Activated CD4-positive, alpha-beta T cell treated with anti-CD3 and anti-CD28 coated beads, Interleukin-2, Interleukin-6, amounts not matched to agents 100 ng/mL and 50 ng/mL, durations not matched to agents 16 hours and 8 hours (primary cell): Measurements from ENCODE around the gene NR2F2.

ENCODE experiments used
- DNase-seq: peaks from one replicate; pipeline ENCODE4 v3.0.0-alpha.2; 2020

Gene NR2F2

GRCh38 chr15:96333131-96334016 lies 2.9 kb downstream of the NR2F2 start:
- no peak for DNase-seq

- DNase-seq, result no peak
Measured at GRCh38 chr15:96334017-96334704, 3.7 kb downstream of the NR2F2 start.

- no peak for DNase-seq
Measured at GRCh38 chr15:96334705-96335410, 4.4 kb downstream of the NR2F2 start.

DNA sequence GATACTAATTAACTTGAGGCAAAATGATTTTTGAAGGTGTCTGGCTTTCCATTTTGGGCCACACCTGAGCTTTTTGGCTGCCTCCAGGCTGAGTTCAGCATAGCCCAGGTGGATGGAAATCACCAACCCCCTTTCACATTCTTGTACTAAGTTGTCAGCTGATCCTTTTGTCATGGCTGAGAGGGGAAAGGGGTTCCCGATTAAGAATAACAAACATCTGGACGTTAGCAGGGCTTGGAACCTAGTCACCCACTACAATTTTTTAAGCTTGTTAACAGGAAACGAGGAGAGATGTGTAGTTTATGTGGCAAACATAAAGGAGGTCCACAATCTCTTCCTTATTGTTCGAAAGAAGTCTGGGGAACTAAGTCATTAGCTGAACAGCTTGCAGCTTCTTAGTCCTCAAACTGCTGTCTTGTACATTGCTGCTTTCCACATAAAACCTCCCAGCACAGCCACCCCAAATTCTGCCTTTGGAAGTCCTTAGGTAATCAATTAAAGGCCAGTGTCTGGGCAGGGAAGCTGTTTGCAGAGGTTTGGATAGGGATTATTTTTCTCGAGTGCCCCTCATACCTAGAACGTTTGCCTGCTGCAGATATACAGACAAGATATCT lies 5.0 kb downstream of the NR2F2 start:
- DNase-seq, result no peak

- DNase-seq, result no peak
Measured at GRCh38 chr15:96336108-96336595, 5.7 kb downstream of the NR2F2 start.

- DNase-seq, result no peak
Measured at GRCh38 chr15:96336596-96337364, 6.3 kb downstream of the NR2F2 start.

DNA sequence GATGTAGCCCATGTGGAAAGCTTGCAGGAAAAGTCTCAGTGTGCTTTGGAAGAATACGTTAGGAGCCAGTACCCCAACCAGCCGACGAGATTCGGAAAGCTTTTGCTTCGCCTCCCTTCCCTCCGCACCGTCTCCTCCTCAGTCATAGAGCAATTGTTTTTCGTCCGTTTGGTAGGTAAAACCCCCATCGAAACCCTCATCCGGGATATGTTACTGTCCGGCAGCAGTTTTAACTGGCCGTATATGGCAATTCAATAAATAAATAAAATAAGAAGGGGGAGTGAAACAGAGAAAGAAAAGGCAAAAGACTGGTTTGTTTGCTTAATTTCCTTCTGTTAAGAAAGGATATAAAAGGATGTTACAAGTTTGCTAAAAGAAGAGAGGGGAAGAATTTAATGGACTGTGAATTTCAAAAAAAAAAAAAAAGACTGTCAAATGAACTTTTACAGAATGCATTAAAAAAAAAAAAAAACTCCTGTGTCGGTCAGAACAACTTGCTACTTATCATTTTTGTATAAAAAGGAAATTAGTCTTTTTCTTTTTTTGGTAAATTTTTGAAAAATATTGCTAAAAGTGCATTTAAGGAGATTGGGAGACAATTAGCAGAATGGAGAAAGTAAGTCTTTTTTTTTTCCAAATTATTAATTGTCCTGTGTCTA lies 7.0 kb downstream of the NR2F2 start:
- no peak for DNase-seq

DNA sequence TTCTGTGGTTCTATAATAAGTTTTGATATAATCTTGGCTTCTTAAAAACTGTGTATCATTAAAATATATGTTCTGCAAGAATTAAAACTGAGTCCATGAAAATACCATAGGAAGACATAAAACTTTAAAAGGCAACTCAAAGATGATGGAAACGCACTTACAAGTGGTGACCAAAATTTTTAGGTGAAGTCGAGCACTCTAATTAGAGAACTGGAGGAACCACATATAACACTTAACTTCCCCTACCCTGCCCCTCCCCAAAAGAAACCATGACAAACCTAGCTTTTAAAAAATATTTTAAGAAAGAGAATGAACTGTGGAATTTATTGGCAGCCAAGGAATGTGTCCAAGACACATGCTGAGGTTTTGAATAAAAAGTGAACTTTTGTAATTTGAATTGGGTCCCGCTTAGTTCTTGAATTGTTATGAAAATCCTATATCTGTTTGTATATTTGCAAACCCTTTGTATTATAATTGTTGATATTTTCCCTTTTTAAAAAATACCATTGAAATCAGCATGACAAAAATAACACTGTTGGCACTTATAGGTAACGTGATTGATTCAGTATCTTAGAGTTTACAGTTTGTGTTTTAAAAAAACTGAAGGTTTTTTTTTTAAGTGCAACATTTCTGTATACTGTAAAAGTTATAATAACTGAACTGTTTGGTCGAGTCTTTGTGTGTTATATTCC lies 7.7 kb downstream of the NR2F2 start:
- no peak for DNase-seq

- DNase-seq, result no peak
Measured at GRCh38 chr15:96338766-96339618, 8.5 kb downstream of the NR2F2 start.

DNA sequence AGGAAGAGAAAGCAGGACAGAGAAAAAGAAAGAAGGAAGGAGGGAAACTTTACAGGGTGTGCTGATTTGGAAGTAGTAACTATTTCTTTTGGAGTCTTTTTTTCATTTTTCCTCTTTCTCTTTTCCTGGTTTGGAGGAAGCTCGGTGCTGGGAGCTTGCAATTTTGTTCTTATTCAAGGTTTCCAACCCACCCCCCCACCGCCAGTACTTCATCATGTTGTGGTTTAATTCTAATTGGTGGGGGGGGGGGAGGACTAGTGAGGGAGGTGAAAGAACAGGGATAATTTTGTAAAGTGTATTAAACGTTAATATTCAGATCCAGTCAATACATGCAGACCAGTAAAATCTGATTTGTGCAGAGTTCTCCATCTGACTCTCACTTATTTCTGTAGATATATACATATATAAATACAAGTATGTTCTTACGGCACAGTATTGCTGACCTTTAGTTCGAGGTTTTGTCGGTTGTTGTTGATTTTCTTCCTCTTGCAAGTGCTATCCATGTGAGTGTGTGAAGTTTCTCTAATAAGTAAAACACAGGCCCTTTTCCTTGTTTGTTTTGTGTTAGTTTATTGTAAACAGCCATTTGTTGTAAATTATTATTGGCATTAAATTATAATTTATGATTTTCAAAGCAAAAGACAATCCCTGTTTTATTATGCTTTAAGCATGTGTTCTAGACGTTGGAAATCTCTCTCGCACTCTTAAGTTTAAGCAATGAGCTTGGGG lies 9.3 kb downstream of the NR2F2 start:
- DNase-seq, result no peak

GRCh38 chr15:96340348-96340597 lies 9.8 kb downstream of the NR2F2 start:
- DNase-seq, result no peak

DNA sequence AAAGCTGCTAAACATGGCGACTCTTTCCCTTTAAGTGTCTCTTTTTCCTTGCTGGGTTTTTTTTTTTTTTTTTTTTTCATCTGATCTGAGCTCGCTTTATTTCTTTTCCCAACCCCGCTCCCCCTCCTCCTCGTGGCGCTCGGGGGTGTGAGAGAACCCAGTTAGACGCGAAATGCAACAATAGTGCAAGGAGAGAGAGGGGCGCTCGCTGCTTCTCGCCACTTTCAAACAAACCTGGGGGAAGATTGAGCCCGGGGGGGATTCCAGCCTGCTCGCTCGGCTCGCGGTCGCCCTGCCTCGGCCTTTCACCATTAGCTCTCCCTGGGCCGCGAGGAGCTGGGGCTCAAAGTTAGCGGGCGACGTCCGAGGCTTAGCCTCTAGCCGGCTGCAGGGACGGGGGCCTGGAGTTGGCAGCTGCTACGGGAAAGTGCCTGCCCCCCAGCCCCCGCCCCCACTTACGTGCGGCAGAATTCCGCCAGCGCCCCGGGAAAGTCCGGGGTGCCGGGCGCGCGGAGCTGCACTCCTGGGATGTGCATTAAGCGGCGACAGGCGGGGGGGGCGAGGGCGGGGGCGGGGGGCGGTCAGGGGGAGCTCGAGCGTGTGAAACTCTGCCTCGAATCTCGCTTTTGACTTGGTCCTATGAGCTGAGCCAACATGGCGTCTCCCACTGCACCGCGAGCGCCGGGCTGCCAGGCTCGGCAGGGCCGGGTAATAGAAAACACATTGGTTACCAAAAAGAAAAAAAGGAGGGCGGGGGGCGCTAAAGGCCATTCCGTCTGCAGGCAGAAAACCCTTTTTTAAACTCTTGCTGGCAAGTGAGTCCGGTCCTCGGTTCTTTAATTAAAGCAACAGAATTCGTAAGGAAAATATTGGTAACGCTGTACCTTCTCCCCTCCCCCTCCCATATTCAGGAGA lies 10.4 kb downstream of the NR2F2 start:
- DNase-seq, result no peak

DNA sequence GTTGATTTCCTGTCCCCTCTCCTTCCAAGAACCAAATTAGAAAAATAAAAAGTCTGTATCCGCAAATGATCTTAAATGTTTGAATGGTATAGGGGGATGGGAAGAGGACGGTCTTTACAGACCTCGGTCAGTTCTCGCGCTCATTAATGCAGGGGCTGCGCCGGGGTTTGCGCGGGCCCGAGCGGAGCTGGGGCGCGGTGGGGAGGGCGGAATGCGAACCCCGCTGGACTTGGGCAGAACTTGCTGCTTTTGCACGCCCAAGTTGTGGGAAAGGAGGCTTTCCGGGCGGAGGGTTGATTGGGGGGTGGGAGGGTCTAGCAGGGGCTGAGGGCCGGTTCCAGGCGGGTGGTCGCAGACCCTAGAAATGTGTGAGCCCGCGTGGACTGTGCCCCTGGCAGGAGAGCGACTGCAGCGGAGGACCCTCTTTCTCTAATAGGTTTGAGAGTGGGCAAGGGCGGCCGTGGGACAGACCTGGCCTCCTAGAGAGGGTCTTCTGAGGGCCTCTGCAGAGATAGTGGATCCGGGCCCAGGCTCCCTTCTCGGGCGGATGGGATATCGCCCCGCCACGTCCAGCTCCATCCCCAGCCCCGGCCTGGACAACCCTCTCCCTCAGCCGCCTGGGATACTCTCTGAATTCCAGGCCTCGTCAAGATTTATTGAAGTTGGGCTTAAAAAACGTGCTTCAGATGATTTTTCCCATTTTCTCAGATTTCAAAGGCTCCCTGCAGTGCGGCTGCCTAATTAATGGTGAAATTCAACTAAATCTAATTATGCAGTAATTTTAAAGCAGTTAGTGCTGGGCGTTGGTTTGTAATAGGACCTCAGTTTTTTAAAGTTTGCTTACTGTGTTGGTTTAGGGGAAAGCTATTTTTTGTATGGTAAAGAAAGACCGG lies 11.3 kb downstream of the NR2F2 start:
- DNase-seq, result no peak

- DNase-seq, result no peak
Measured at GRCh38 chr15:96342406-96343112, 12.1 kb downstream of the NR2F2 start.

GRCh38 chr15:96343113-96344059 lies 12.9 kb downstream of the NR2F2 start:
- no peak for DNase-seq
